ENCODE results near the gene FNDC5. TPM values are rescaled to one million over a fixed set of nuclear protein-coding genes. Genes with fewer than 3 reads are reported as not detected.

The FNDC5 gene
- total and polyA plus RNA-seq, 2 experiments from 2014 or later = 1.0 to 1.7 TPM

- no peak overlapping the region for H3K4me3 ChIP-seq
- H3K4me1 ChIP-seq (ENCODE audit: insufficient read depth) = peaks cover 15% of the 10 kb centered on the region
- peaks cover 27% of the 10 kb centered on the region for H3K27me3 Mint-ChIP-seq (ENCODE audit: insufficient read depth, low read depth, poor library complexity)
- no peaks in the 10 kb centered on the region for H3K9me3 Mint-ChIP-seq
- H3K36me3 Mint-ChIP-seq (ENCODE audit: low read depth) = no peaks in the 10 kb centered on the region; the same call in 2 of the 3 replicates
- H3K9me2 ChIP-seq (ENCODE audit: insufficient read depth) = no peaks in the 10 kb centered on the region
- no peaks in the 10 kb centered on the region for H3F3A ChIP-seq (replicated peaks; ENCODE audit: low read depth)
- H3K27ac ChIP-seq (ENCODE audit: low read depth) = no peak overlapping the region
- peaks cover 6% of the 10 kb centered on the region; the same call in 1 of the 2 replicates for H4K20me1 ChIP-seq (replicated peaks; ENCODE audit: insufficient read depth)
- TF ChIP-seq, protein P1, sequence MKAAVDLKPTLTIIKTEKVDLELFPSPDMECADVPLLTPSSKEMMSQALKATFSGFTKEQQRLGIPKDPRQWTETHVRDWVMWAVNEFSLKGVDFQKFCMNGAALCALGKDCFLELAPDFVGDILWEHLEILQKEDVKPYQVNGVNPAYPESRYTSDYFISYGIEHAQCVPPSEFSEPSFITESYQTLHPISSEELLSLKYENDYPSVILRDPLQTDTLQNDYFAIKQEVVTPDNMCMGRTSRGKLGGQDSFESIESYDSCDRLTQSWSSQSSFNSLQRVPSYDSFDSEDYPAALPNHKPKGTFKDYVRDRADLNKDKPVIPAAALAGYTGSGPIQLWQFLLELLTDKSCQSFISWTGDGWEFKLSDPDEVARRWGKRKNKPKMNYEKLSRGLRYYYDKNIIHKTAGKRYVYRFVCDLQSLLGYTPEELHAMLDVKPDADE (IDR thresholded peaks at IDR 0.05) = no peak
- TF ChIP-seq POLR2AphosphoS5 (IDR thresholded peaks at IDR 0.05; ENCODE audit: low read depth) (no peak), ZNF114 (CRISPR knock-in tag; IDR thresholded peaks at IDR 0.05) (no peak), CREB1 (CRISPR knock-in tag; IDR thresholded peaks at IDR 0.05; ENCODE audit: low read depth) (no peak), EZH2 (IDR thresholded peaks at IDR 0.05; ENCODE audit: low read depth, unreplicated experiment) (no peak), STAT1 (IDR thresholded peaks at IDR 0.05; ENCODE audit: unreplicated experiment) (no peak), ZNF331 (CRISPR knock-in tag; IDR thresholded peaks at IDR 0.05; ENCODE audit: low read depth) (no peak), JUNB (IDR thresholded peaks at IDR 0.05; ENCODE audit: unreplicated experiment) (no peak), EZH2phosphoT487 (IDR thresholded peaks at IDR 0.05; ENCODE audit: unreplicated experiment) (no peak), NANOG (IDR thresholded peaks at IDR 0.05; ENCODE audit: borderline replicate concordance) (no peak)
- TF ChIP-seq, protein P2, sequence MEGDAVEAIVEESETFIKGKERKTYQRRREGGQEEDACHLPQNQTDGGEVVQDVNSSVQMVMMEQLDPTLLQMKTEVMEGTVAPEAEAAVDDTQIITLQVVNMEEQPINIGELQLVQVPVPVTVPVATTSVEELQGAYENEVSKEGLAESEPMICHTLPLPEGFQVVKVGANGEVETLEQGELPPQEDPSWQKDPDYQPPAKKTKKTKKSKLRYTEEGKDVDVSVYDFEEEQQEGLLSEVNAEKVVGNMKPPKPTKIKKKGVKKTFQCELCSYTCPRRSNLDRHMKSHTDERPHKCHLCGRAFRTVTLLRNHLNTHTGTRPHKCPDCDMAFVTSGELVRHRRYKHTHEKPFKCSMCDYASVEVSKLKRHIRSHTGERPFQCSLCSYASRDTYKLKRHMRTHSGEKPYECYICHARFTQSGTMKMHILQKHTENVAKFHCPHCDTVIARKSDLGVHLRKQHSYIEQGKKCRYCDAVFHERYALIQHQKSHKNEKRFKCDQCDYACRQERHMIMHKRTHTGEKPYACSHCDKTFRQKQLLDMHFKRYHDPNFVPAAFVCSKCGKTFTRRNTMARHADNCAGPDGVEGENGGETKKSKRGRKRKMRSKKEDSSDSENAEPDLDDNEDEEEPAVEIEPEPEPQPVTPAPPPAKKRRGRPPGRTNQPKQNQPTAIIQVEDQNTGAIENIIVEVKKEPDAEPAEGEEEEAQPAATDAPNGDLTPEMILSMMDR (conservative IDR thresholded peaks at IDR 0.05; ENCODE audit: low read depth in 2 of 2) = no peak
- TF ChIP-seq, protein P3, sequence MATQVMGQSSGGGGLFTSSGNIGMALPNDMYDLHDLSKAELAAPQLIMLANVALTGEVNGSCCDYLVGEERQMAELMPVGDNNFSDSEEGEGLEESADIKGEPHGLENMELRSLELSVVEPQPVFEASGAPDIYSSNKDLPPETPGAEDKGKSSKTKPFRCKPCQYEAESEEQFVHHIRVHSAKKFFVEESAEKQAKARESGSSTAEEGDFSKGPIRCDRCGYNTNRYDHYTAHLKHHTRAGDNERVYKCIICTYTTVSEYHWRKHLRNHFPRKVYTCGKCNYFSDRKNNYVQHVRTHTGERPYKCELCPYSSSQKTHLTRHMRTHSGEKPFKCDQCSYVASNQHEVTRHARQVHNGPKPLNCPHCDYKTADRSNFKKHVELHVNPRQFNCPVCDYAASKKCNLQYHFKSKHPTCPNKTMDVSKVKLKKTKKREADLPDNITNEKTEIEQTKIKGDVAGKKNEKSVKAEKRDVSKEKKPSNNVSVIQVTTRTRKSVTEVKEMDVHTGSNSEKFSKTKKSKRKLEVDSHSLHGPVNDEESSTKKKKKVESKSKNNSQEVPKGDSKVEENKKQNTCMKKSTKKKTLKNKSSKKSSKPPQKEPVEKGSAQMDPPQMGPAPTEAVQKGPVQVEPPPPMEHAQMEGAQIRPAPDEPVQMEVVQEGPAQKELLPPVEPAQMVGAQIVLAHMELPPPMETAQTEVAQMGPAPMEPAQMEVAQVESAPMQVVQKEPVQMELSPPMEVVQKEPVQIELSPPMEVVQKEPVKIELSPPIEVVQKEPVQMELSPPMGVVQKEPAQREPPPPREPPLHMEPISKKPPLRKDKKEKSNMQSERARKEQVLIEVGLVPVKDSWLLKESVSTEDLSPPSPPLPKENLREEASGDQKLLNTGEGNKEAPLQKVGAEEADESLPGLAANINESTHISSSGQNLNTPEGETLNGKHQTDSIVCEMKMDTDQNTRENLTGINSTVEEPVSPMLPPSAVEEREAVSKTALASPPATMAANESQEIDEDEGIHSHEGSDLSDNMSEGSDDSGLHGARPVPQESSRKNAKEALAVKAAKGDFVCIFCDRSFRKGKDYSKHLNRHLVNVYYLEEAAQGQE (IDR thresholded peaks at IDR 0.05; ENCODE audit: unreplicated experiment) = no peak
- TF ChIP-seq, protein P4, sequence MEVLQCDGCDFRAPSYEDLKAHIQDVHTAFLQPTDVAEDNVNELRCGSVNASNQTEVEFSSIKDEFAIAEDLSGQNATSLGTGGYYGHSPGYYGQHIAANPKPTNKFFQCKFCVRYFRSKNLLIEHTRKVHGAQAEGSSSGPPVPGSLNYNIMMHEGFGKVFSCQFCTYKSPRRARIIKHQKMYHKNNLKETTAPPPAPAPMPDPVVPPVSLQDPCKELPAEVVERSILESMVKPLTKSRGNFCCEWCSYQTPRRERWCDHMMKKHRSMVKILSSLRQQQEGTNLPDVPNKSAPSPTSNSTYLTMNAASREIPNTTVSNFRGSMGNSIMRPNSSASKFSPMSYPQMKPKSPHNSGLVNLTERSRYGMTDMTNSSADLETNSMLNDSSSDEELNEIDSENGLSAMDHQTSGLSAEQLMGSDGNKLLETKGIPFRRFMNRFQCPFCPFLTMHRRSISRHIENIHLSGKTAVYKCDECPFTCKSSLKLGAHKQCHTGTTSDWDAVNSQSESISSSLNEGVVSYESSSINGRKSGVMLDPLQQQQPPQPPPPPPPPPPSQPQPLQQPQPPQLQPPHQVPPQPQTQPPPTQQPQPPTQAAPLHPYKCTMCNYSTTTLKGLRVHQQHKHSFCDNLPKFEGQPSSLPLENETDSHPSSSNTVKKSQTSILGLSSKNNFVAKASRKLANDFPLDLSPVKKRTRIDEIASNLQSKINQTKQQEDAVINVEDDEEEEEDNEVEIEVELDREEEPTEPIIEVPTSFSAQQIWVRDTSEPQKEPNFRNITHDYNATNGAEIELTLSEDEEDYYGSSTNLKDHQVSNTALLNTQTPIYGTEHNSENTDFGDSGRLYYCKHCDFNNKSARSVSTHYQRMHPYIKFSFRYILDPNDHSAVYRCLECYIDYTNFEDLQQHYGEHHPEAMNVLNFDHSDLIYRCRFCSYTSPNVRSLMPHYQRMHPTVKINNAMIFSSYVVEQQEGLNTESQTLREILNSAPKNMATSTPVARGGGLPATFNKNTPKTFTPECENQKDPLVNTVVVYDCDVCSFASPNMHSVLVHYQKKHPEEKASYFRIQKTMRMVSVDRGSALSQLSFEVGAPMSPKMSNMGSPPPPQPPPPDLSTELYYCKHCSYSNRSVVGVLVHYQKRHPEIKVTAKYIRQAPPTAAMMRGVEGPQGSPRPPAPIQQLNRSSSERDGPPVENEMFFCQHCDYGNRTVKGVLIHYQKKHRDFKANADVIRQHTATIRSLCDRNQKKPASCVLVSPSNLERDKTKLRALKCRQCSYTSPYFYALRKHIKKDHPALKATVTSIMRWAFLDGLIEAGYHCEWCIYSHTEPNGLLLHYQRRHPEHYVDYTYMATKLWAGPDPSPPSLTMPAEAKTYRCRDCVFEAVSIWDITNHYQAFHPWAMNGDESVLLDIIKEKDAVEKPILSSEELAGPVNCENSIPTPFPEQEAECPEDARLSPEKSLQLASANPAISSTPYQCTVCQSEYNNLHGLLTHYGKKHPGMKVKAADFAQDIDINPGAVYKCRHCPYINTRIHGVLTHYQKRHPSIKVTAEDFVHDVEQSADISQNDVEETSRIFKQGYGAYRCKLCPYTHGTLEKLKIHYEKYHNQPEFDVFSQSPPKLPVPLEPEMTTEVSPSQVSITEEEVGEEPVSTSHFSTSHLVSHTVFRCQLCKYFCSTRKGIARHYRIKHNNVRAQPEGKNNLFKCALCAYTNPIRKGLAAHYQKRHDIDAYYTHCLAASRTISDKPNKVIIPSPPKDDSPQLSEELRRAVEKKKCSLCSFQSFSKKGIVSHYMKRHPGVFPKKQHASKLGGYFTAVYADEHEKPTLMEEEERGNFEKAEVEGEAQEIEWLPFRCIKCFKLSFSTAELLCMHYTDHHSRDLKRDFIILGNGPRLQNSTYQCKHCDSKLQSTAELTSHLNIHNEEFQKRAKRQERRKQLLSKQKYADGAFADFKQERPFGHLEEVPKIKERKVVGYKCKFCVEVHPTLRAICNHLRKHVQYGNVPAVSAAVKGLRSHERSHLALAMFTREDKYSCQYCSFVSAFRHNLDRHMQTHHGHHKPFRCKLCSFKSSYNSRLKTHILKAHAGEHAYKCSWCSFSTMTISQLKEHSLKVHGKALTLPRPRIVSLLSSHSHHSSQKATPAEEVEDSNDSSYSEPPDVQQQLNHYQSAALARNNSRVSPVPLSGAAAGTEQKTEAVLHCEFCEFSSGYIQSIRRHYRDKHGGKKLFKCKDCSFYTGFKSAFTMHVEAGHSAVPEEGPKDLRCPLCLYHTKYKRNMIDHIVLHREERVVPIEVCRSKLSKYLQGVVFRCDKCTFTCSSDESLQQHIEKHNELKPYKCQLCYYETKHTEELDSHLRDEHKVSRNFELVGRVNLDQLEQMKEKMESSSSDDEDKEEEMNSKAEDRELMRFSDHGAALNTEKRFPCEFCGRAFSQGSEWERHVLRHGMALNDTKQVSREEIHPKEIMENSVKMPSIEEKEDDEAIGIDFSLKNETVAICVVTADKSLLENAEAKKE (CRISPR knock-in tag; IDR thresholded peaks at IDR 0.05) = no peak
- H3K27me3 ChIP-seq (ENCODE audit: insufficient read depth) = peaks cover 33% of the 10 kb centered on the region
- H3K4me3 Mint-ChIP-seq = no peak overlapping the region
- H2AFZ ChIP-seq = no peak overlapping the region
- DNase-seq (ENCODE audit: low spot score) = no peak
- no peak for ATAC-seq
- H3K27ac Mint-ChIP-seq = no peak overlapping the region
- H3K79me2 ChIP-seq (replicated peaks; ENCODE audit: insufficient read depth) = no peaks in the 10 kb centered on the region
- H3K36me3 ChIP-seq (ENCODE audit: insufficient read depth) = no peaks in the 10 kb centered on the region
- H3K4me1 Mint-ChIP-seq = peaks cover 20% of the 10 kb centered on the region
- no peak overlapping the region for H3K4me2 ChIP-seq
Observed at GRCh38 chr1:32884032-32884372, 13.3 kb upstream of the FNDC5 start.

All from GM23338 (cell line).